Peyer's patch (tissue), 4 donors: Measurements from ENCODE around the gene ERICH6. TPM values are rescaled to one million over a fixed set of nuclear protein-coding genes. Genes with fewer than 3 reads are reported as not detected.
A peak's percentile ranks its signal among the peaks of the same experiment; 100 is the strongest.

Experiments used
- DNase-seq, 3 donors: peaks; one replicate each; pipeline ENCODE4 v3.0.0-alpha.2; 2017 to 2019
- H3K27ac ChIP-seq, 4 donors: fragments of 200-600 bp; sonication (generic); one replicate each; pipeline ENCODE4 v1.5.1; 2016 to 2019
- H3K27me3 ChIP-seq, 2 donors: fragments of 200-600 bp; sonication (generic); one replicate each; pipeline ENCODE4 v1.5.1; 2019
- H3K36me3 ChIP-seq, 3 donors: fragments of 200-600 bp; sonication (generic); one replicate each; pipeline ENCODE4 v1.5.1; 2016 to 2019
- H3K4me1 ChIP-seq, 4 donors: fragments of 200-600 bp; sonication (generic); one replicate each; pipeline ENCODE4 v1.5.1; 2016 to 2019
- H3K4me3 ChIP-seq, 4 donors: fragments of 200-600 bp; sonication (generic); 1 replicate in 3 of 4; 2 replicates in 1 of 4; pipeline ENCODE4 v1.5.1; 2016 to 2019; ENCODE audit warnings: mild to moderate bottlenecking in 1 of 4
- H3K9me3 ChIP-seq, 4 donors: fragments of 200-600 bp; sonication (generic); one replicate each; pipeline ENCODE4 v1.5.1; 2016 to 2019; ENCODE audit warnings: mild to moderate bottlenecking in 1 of 4
- POLR2A ChIP-seq, 2 donors: fragments of 450-650 bp; IDR thresholded peaks; one replicate each; pipeline ENCODE4 v1.5.1; 2017; ENCODE audit warnings: antibody characterized with exemption in 2 of 2, mild to moderate bottlenecking in 2 of 2, moderate library complexity in 2 of 2
- total RNA-seq, 4 donors: library from RNA; depleted of rRNA; stranded (reverse); fragments of >200 nt; gene quantifications; one replicate each; pipeline ENCODE4 v1.1.0, GENCODE V29; 2016
- TF ChIP-seq, protein P1 (sequence below), 6 experiments: fragments of 450-650 bp in 4 of 6; fragments of 200-600 bp in 2 of 6; sonication (generic) in 1 of 6; IDR thresholded peaks; one replicate each; pipeline ENCODE4 v1.5.1; 2017 to 2019; ENCODE audit warnings: antibody characterized with exemption in 6 of 6, mild to moderate bottlenecking in 3 of 6, moderate library complexity in 1 of 6

Gene ERICH6
- total RNA-seq, 4 donors from 2014 or later = not detected

DNA sequence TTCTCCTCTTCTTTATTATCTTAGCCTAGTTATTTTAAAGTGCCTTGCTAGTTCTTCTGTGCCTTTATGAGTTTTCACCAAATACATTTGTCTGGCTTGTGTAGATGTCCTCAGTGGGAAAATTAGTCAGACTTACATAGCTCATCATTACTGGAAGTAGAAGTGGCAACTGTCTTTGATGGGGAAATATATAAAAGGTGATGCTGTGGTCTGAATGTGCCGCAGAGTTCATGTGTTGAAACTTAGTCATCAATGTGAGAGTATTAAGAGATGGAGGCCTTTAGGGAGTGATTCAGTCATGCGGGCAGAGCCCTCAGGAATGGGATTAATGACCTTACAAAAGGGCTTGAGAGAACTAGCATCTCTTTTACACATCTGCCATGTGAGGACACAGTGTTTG is 6.4 kb upstream of the ERICH6 start:
- Histone ChIP-seq H3K9me3 (no peaks in the 10 kb centered on the region), H3K36me3 (no peaks in the 10 kb centered on the region), H3K4me1 (no peaks in the 10 kb centered on the region), H3K27ac (no peak overlapping the region), H3K27me3 (no peaks in the 10 kb centered on the region), H3K4me3 (no peak overlapping the region)
- DNase-seq = no peak
- TF ChIP-seq POLR2A (IDR thresholded peaks at IDR 0.05) = no peak
- TF ChIP-seq, protein P1, sequence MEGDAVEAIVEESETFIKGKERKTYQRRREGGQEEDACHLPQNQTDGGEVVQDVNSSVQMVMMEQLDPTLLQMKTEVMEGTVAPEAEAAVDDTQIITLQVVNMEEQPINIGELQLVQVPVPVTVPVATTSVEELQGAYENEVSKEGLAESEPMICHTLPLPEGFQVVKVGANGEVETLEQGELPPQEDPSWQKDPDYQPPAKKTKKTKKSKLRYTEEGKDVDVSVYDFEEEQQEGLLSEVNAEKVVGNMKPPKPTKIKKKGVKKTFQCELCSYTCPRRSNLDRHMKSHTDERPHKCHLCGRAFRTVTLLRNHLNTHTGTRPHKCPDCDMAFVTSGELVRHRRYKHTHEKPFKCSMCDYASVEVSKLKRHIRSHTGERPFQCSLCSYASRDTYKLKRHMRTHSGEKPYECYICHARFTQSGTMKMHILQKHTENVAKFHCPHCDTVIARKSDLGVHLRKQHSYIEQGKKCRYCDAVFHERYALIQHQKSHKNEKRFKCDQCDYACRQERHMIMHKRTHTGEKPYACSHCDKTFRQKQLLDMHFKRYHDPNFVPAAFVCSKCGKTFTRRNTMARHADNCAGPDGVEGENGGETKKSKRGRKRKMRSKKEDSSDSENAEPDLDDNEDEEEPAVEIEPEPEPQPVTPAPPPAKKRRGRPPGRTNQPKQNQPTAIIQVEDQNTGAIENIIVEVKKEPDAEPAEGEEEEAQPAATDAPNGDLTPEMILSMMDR (IDR thresholded peaks at IDR 0.05) = no peak

DNA sequence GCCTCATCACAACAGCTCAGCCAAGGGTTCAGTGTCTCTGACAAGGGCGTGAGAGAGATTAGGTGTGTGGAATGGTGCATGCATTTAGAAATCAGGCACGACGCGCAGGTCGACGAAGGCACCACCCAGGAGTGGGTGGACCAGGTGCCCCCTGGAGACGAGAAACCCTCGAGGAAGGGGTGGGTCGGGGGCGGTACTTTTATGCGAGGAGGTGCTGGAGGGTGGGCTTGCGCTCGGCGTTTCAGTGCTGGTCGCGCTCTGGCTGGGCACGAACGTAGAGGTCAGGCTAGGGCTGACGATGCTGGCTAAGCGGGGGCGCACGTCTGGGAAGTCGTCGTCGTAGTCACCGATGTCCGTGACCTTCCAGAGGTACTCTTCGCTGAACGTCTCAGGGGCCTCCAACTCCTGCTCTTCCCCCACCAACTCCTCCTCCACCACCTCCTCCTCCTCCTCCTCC is 393 bp downstream of the ERICH6 start:
- Histone ChIP-seq H3K27ac (peak overlapping the region; percentile 76 to 85 (median 81)), H3K27me3 (no peaks in the 10 kb centered on the region), H3K36me3 (no peaks in the 10 kb centered on the region), H3K4me1 (peaks cover 0 to 4% (median 2%) of the 10 kb centered on the region in 4 donors), H3K4me3 (peak overlapping the region; percentile 49 to 74 (median 64)), H3K9me3 (no peaks in the 10 kb centered on the region)
- TF ChIP-seq, protein P1 (IDR thresholded peaks at IDR 0.05) = no peak
- TF ChIP-seq POLR2A (IDR thresholded peaks at IDR 0.05) = no peak
- DNase-seq = peak; percentile 60 to 70 (median 62)

DNA sequence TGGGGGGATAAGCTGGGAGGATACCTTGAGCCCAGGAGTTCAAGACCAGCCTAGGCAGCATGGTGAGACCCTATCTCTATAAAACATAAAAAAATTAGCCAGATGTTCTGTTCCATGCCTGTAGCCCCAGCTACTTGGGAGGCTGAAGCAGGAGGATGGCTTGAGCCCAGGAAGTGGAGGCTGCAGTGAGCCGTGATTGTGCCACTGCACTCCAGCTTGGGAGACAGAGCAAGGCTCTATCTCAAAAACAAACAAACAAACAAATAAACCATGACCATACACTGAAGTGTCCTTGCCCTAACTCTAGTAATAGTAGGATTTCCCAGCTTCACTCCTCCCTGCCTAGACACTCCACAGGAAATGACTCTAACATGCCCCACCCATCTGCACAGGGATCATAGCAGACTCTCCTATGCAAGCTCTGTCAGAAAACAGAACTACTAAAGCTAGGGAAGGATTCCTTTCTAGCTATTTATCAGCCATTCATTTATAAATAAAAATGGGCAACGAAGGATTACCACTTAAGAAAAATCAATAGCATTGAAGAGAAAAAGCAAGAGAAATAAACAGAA is 4.6 kb downstream of the ERICH6 start:
- H3K9me3 ChIP-seq = no peaks in the 10 kb centered on the region
- H3K27me3 ChIP-seq = no peaks in the 10 kb centered on the region
- no peaks in the 10 kb centered on the region for H3K36me3 ChIP-seq
- no peak overlapping the region for H3K4me3 ChIP-seq
- no peak overlapping the region for H3K27ac ChIP-seq
- H3K4me1 ChIP-seq = peaks cover 0 to under 1% (median 0%) of the 10 kb centered on the region in 4 donors
- no peak for DNase-seq
- TF ChIP-seq, protein P1 (IDR thresholded peaks at IDR 0.05) = no peak
- no peak for TF ChIP-seq POLR2A (IDR thresholded peaks at IDR 0.05)

DNA sequence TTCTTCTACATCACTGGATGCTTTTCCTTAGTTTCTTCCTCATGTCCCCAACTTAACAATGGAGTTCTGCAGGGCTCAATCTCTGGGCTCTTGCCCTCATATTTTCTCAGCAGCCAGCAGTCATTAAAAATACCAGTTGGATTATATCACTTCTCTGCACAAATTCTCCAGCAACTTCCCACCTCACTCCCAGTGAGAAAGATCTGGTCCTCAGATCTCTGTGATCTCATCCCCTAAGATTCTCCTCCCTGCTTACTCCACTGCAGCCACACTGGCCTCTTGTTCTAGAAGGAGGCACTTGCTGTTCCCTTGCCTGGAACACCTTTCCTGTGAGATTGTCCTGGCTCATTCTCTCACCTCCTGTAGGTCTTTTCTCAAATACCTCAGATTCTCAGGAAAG is 6.1 kb downstream of the ERICH6 start:
- Histone ChIP-seq H3K4me1 (no peaks in the 10 kb centered on the region), H3K27me3 (no peaks in the 10 kb centered on the region), H3K36me3 (no peaks in the 10 kb centered on the region), H3K4me3 (no peak overlapping the region), H3K9me3 (no peaks in the 10 kb centered on the region), H3K27ac (no peak overlapping the region)
- DNase-seq = no peak
- TF ChIP-seq, protein P1 (IDR thresholded peaks at IDR 0.05) = no peak
- no peak for TF ChIP-seq POLR2A (IDR thresholded peaks at IDR 0.05)

DNA sequence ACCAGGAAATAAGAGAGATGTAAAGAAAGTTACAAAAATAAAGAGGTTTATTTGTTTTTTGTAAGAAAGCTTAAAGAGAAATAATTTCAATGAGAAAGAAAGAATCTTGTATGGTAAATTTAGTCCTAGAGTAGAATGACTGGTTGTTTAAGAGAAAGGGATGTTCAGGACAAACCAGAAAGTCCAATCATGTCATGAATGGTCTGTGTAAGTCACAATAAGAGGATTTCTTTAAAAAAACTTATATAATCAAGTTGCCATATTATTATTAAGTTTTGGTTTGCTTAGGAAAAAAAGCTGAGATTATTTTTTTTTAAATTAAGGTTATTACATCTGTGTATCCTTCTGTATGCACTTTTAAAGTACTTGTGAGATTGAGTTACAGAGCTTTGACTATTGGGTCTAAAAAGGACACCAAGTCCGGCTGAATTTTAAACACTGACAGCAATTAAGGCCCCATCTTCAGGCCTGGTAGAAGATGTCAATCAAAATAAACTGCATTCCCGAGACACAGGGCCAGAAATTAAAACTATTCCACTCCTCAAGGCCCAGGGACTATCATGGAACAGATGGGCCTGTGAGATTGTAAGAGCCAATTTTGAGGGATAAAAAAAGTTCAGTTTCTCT is 12.2 kb downstream of the ERICH6 start:
- H3K27ac ChIP-seq = no peak overlapping the region
- no peaks in the 10 kb centered on the region for H3K27me3 ChIP-seq
- H3K36me3 ChIP-seq = no peaks in the 10 kb centered on the region
- no peak overlapping the region for H3K4me3 ChIP-seq
- DNase-seq = no peak
- no peaks in the 10 kb centered on the region for H3K9me3 ChIP-seq
- H3K4me1 ChIP-seq = no peaks in the 10 kb centered on the region
- TF ChIP-seq POLR2A (IDR thresholded peaks at IDR 0.05) = no peak
- TF ChIP-seq, protein P1 (IDR thresholded peaks at IDR 0.05) = no peak
